Ovary (tissue), 3 donors: Measurements from ENCODE around the gene XXYLT1.

ENCODE experiments used
- CTCF ChIP-seq, 3 donors: fragments of 450-650 bp in 2 of 3; fragments of 200-600 bp in 1 of 3; IDR thresholded peaks; one replicate each; pipeline versions ENCODE4 v1.5.1 to v1.8.0; 2016 to 2022; ENCODE audit warnings: antibody characterized with exemption in 3 of 3, mild to moderate bottlenecking in 1 of 3
- EP300 ChIP-seq: sonication (generic); formaldehyde crosslinking; IDR thresholded peaks from one replicate; pipeline ENCODE4 v1.6.1; 2017; ENCODE audit warnings: antibody characterized with exemption
- donor health status: DM: no; HTN: no; CAD: no.

DNA sequence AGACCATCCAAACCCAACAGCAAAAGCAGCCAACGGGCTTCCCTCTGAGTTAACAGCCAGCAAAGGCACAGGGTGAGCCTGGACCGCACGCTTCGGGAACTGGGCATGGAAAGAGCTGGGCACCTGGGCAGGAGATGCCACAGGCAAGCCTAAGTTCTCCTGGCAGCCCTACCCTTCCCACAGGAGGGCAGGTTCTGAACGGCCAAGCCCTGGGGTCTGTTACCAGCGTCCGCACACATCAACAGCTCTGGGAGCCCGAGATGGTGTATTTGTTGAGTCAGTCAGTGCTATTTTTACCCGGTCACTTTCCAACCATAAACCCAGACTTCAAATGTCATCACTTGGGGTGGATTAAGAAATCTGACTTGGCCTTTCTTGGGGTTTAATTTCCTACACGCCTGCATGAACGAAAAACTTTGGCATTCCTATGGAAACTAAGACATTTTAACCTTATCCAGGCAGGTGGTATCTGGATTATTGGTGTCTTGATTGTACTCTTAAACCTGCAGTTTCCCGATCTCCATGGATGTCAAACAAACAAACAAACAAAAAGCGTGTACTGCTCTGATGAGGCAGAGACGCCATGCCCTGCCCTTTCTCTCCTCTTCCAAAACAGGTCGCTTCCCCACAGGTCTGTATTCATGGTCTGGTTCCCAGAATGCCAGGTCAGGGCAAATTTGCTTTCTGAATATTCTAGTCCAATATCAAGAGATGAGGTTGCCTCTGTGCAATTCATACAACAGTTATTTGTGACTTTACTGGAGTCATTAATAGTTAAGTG, 99.7 kb downstream of the XXYLT1 start:
- no peak for TF ChIP-seq EP300
- no peak for TF ChIP-seq CTCF (IDR thresholded peaks at IDR 0.05)
